K562 (cell line): ENCODE results near the gene WDR86. TPM values are rescaled to one million over a fixed set of nuclear protein-coding genes. Genes with fewer than 3 reads are reported as not detected.

Experiments used
- CHD4 ChIP-seq: fragments of 200-600 bp; sonication (generic); IDR thresholded peaks from 3 replicates; pipeline ENCODE4 v1.6.1; 2012; ENCODE audit warnings: low read depth, mild to moderate bottlenecking, mixed read lengths, low read length, inconsistent platforms; ENCODE audit not compliant: insufficient read depth, insufficient replicate concordance, poor library complexity, severe bottlenecking
- DNMT1 ChIP-seq: fragments of 450-650 bp; IDR thresholded peaks from 2 replicates; pipeline ENCODE4 v1.6.1; 2016; ENCODE audit warnings: antibody characterized with exemption, mild to moderate bottlenecking
- ELF4 ChIP-seq: fragments of 450-650 bp; formaldehyde crosslinking; IDR thresholded peaks from 2 replicates; pipeline ENCODE4 v1.4.0; 2022; ENCODE audit warnings: missing genetic modification characterization
- PKNOX1 ChIP-seq: fragments of 450-650 bp; IDR thresholded peaks from 2 replicates; pipeline ENCODE4 v1.6.1; 2016
- RCOR1 ChIP-seq, 2 experiments: IDR thresholded peaks; 2 replicates each; pipeline ENCODE4 v1.6.1; 2012; ENCODE audit warnings: low read depth in 2 of 2, low read length in 2 of 2, borderline replicate concordance in 1 of 2, improper control_type of control experiment in 1 of 2
- RREB1 ChIP-seq: fragments of 250-450 bp; sonication (Bioruptor Pico); IDR thresholded peaks from 2 replicates; pipeline ENCODE4 v1.4.0; 2020
- XRCC5 ChIP-seq: fragments of 200-400 bp; formaldehyde crosslinking; IDR thresholded peaks from 2 replicates; pipeline ENCODE4 v1.6.1; 2017; ENCODE audit warnings: low read depth, mild to moderate bottlenecking, low read length
- ZBTB1 ChIP-seq: sonication (generic); formaldehyde crosslinking; IDR thresholded peaks from 2 replicates; pipeline ENCODE4 v1.8.1; 2023; ENCODE audit warnings: missing genetic modification reagents, low read depth, mild to moderate bottlenecking, borderline replicate concordance
- ZBTB17 ChIP-seq: fragments of 450-650 bp; formaldehyde crosslinking; IDR thresholded peaks from 2 replicates; pipeline ENCODE4 v1.4.0; 2020; ENCODE audit warnings: mild to moderate bottlenecking
- ZNF551 ChIP-seq: fragments of 250-450 bp; sonication (Bioruptor Pico); IDR thresholded peaks from 2 replicates; pipeline ENCODE4 v1.5.0; 2021; ENCODE audit warnings: mild to moderate bottlenecking, moderate library complexity
- ZNF780A ChIP-seq: fragments of 250-450 bp; sonication (Bioruptor Pico); IDR thresholded peaks from 2 replicates; pipeline ENCODE4 v1.5.0; 2021; ENCODE audit warnings: mild to moderate bottlenecking
- ZZZ3 ChIP-seq: fragments of 450-650 bp; IDR thresholded peaks from 2 replicates; pipeline ENCODE4 v1.6.1; 2016; ENCODE audit warnings: antibody characterized with exemption, mild to moderate bottlenecking, moderate library complexity
- polyA plus RNA-seq, 8 experiments: library from polyadenylated mRNA; depleted of rRNA in 4 of 8; stranded (reverse) in 5 of 8; unstranded in 3 of 8; fragments of >200 nt; fragmentation: Nextera tagmentation in 2 of 8; fragmentation: Illumina TruSeq in 1 of 8; extraction: Ambion mirVana in 2 of 8; extraction: Trizol in 1 of 8; gene quantifications; 2 replicates each; pipeline versions ENCODE4 v1.2.1 to v1.2.3, GENCODE V29; 2011 to 2014; ENCODE audit warnings: inconsistent platforms in 1 of 8, missing spikeins in 1 of 8
- total RNA-seq, 7 experiments: library from RNA; depleted of rRNA in 6 of 7; stranded (reverse); fragments of >200 nt in 6 of 7; fragmentation: Illumina TruSeq in 2 of 7; extraction: Trizol in 2 of 7; gene quantifications; 2 replicates each; pipeline versions ENCODE4 v1.2.1 to v1.2.3, GENCODE V29; 2011 to 2021; ENCODE audit warnings: low replicate concordance in 1 of 7

The WDR86 gene
- total and polyA plus RNA-seq, 9 of the 15 experiments (the other 6 are each of a cell fraction or from before 2014, with no cell fraction given): 0.24 TPM; not detected in 8

GRCh38 chr7:151346470-151346769, 63.4 kb downstream of the WDR86 start (continued):
- no peak for TF ChIP-seq RREB1 (CRISPR knock-in tag)
- 0 out of 4 replicates have a peak, but pooled peaks of 1 of the 2 experiments have one; percentile 24 for TF ChIP-seq RCOR1 (IDR thresholded peaks at IDR 0.05; ENCODE audit: borderline replicate concordance in 1 of 2, low read depth in 2 of 2, low read length in 2 of 2)
- TF ChIP-seq ZNF780A (CRISPR knock-in tag): no peak
- no peak for TF ChIP-seq DNMT1
- TF ChIP-seq ZBTB1 (CRISPR knock-in tag): no peak
- no peak for TF ChIP-seq CHD4
- no peak for TF ChIP-seq PKNOX1
- TF ChIP-seq ELF4 (CRISPR knock-in tag): no peak
- TF ChIP-seq ZNF551 (CRISPR knock-in tag): no peak
- no peak for TF ChIP-seq ZBTB17
- TF ChIP-seq ZZZ3: no peak
- no peak for TF ChIP-seq XRCC5
